Upper lobe of left lung (tissue), 6 donors: ENCODE measurements around the gene MLPH. TPM values are rescaled to one million over a fixed set of nuclear protein-coding genes. Genes with fewer than 3 reads are reported as not detected.
A peak's percentile ranks its signal among the peaks of the same experiment; 100 is the strongest.

Source experiments
- ATAC-seq, 2 donors: fragments of 200-7000 bp; cut with Tn5 transposase; one replicate each; pipeline ENCODE4 v1.9.1; 2022; ENCODE audit warnings: mild to moderate bottlenecking in 2 of 2, moderate library complexity in 2 of 2; ENCODE audit not compliant: low FRiP score in 2 of 2
- DNase-seq, 2 donors: peaks; one replicate each; pipeline ENCODE4 v3.0.0-alpha.2; 2019 to 2020
- H3K27ac ChIP-seq, 4 donors: fragments of 200-600 bp; sonication (generic); one replicate each; pipeline ENCODE4 v1.5.1; 2016 to 2019
- H3K27me3 ChIP-seq, 4 donors: fragments of 200-600 bp; sonication (generic); one replicate each; pipeline ENCODE4 v1.5.1; 2017 to 2019
- H3K36me3 ChIP-seq, 4 donors: fragments of 200-600 bp; sonication (generic); one replicate each; pipeline ENCODE4 v1.5.1; 2016 to 2019
- H3K4me1 ChIP-seq, 4 donors: fragments of 200-600 bp; sonication (generic); one replicate each; pipeline ENCODE4 v1.5.1; 2018 to 2019
- H3K4me3 ChIP-seq, 4 donors: fragments of 200-600 bp; sonication (generic); one replicate each; pipeline ENCODE4 v1.5.1; 2017 to 2019; ENCODE audit warnings: mild to moderate bottlenecking in 2 of 4, moderate library complexity in 1 of 4
- H3K9me3 ChIP-seq, 4 donors: fragments of 200-600 bp; sonication (generic); one replicate each; pipeline ENCODE4 v1.5.1; 2018 to 2019
- EP300 ChIP-seq, 4 donors: sonication (generic); formaldehyde crosslinking; IDR thresholded peaks; one replicate each; pipeline ENCODE4 v1.5.1; 2017; ENCODE audit warnings: antibody characterized with exemption in 4 of 4, control low read depth in 2 of 4
- POLR2A ChIP-seq, 4 donors: fragments of 450-650 bp; IDR thresholded peaks; one replicate each; pipeline ENCODE4 v1.5.1; 2016 to 2017; ENCODE audit warnings: antibody characterized with exemption in 4 of 4, mild to moderate bottlenecking in 2 of 4
- POLR2AphosphoS5 ChIP-seq, 2 donors: sonication (generic); formaldehyde crosslinking; IDR thresholded peaks; one replicate each; pipeline ENCODE4 v1.5.1; 2017; ENCODE audit warnings: antibody characterized with exemption in 2 of 2
- WGBS, 2 donors: methylation state at CpG; one replicate each; pipeline ENCODE4 v1.1.5; 2017 to 2018; 5-methylcytosine and 5-hydroxymethylcytosine counted together
- total RNA-seq, 6 donors: library from RNA; depleted of rRNA in 4 of 6; stranded (reverse); fragments of >200 nt in 4 of 6; gene quantifications; one replicate each; pipeline versions ENCODE4 v1.1.0 to v1.2.1, GENCODE V29; 2016 to 2021
- TF ChIP-seq, protein P1 (sequence below), 6 experiments: fragments of 450-650 bp in 4 of 6; fragments of 200-600 bp in 2 of 6; sonication (generic) in 2 of 6; IDR thresholded peaks; one replicate each; pipeline ENCODE4 v1.5.1; 2016 to 2019; ENCODE audit warnings: antibody characterized with exemption in 6 of 6
- donor health status: DM: no; HTN: no; CAD: no; lungs with moderate emphysema.
- donor health status: DM: no; HTN: yes; CAD: no; lungs with severe emphysema.

The MLPH gene
- total RNA-seq, 6 donors from 2014 or later = 289 to 1,452 (median 502) TPM

DNA sequence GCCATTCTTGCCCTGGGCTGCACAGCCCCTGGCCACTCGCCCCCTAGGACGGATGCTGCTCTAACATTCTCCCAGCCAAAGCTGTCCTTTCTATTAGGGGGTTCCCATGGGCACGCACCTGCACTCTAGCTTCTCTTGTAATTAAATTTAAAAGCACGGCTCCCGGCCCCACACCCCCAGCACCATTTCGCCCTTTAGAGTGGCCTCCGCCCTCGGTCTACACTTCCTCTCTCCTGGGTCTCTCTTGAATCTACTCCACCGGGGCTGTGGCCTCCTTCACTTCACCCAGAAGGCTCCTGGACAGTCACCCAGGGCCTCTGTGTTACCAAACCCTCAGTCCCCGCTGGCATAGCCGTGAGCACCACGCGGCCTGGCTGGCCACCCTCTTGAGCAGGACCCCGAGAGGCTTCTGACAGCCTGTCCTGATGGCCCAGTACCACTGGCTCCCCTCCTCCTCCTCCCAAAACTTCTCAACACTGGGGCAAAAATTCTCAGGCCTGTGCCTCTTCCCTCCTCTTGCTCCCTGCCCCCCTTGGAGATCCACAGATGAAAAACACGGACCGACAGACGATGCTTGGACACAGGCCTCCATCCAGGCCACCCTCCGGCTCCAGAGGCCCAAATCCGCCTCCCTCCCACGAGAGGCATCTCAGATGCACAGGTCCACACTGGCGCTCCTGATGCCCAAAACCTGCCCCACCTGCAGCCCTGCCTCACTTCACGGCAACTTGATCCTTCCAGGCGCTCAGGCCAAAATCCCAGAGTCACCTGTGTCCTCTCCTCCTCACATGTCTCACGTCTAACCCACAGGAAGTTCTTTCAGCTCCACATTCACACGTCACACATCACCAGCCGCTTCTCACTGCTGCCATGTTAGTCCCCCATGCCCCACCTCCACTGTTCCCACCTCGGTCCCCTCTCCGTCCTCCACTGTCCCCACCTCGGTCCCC lies 110.4 kb downstream of the MLPH start:
- TF ChIP-seq EP300 (IDR thresholded peaks at IDR 0.05) (no peak), POLR2A (IDR thresholded peaks at IDR 0.05) (no peak), POLR2AphosphoS5 (IDR thresholded peaks at IDR 0.05) (no peak)
- TF ChIP-seq, protein P1, sequence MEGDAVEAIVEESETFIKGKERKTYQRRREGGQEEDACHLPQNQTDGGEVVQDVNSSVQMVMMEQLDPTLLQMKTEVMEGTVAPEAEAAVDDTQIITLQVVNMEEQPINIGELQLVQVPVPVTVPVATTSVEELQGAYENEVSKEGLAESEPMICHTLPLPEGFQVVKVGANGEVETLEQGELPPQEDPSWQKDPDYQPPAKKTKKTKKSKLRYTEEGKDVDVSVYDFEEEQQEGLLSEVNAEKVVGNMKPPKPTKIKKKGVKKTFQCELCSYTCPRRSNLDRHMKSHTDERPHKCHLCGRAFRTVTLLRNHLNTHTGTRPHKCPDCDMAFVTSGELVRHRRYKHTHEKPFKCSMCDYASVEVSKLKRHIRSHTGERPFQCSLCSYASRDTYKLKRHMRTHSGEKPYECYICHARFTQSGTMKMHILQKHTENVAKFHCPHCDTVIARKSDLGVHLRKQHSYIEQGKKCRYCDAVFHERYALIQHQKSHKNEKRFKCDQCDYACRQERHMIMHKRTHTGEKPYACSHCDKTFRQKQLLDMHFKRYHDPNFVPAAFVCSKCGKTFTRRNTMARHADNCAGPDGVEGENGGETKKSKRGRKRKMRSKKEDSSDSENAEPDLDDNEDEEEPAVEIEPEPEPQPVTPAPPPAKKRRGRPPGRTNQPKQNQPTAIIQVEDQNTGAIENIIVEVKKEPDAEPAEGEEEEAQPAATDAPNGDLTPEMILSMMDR (IDR thresholded peaks at IDR 0.05) = no peak

DNA sequence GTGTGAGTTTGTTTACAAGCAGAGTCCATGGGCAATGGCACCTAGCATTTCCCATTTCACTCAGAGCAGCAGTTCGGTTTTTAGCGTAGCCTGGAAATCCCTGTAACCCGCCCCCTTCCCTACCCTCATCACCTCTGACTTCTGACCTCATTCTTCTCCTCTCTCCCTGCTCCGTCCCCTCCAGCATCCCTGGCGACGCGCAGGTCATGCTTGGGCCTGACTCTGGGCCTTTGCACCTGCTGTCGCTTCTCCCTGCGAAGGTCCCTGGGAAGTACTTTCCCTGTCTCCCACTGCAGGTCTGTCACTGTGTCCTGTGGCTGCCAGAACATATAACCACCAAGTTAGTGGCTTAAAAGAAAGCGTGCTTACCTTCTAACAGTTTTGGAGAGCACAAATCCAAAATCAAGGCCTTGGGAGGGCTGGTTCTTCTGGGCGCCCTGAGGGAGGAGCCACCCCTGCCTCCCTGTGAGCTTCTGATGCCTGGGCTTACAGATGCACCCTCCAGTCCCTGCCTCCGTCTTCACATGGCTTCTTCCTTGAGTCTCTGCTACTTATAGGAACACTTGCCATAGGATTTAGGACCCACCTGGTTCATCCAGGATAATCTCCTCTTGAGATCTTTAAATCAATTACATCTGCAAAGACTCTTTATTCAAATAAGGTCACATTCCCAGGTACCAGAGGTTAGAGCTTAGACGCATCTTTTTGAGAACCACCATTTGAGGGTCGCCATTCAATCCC lies 111.6 kb downstream of the MLPH start:
- no peaks in the 10 kb centered on the region for H3K27me3 ChIP-seq
- H3K4me3 ChIP-seq = no peak overlapping the region
- H3K27ac ChIP-seq = no peak overlapping the region
- ATAC-seq = no peak
- H3K9me3 ChIP-seq = no peaks in the 10 kb centered on the region
- no peaks in the 10 kb centered on the region for H3K36me3 ChIP-seq
- peaks cover 6 to 35% (median 24%) of the 10 kb centered on the region in 4 donors for H3K4me1 ChIP-seq
- no peak for DNase-seq
- 94 to 96% methylated on average over 14 of the region's 14 CpGs for WGBS, 2 donors
- TF ChIP-seq POLR2AphosphoS5 (IDR thresholded peaks at IDR 0.05) = no peak

More for the DNA sequence above, 110.4 kb downstream of the MLPH start:
- Histone ChIP-seq H3K4me3 (no peak overlapping the region), H3K27me3 (no peaks in the 10 kb centered on the region), H3K4me1 (peaks cover 0 to 29% (median 18%) of the 10 kb centered on the region in 4 donors), H3K36me3 (no peaks in the 10 kb centered on the region), H3K27ac (no peak overlapping the region), H3K9me3 (no peaks in the 10 kb centered on the region)
- peak in 1 of 2 donors; percentile 60 for DNase-seq
- no peak for ATAC-seq
- 91 to 92% methylated on average over 29 of the region's 29 CpGs for WGBS, 2 donors

DNA sequence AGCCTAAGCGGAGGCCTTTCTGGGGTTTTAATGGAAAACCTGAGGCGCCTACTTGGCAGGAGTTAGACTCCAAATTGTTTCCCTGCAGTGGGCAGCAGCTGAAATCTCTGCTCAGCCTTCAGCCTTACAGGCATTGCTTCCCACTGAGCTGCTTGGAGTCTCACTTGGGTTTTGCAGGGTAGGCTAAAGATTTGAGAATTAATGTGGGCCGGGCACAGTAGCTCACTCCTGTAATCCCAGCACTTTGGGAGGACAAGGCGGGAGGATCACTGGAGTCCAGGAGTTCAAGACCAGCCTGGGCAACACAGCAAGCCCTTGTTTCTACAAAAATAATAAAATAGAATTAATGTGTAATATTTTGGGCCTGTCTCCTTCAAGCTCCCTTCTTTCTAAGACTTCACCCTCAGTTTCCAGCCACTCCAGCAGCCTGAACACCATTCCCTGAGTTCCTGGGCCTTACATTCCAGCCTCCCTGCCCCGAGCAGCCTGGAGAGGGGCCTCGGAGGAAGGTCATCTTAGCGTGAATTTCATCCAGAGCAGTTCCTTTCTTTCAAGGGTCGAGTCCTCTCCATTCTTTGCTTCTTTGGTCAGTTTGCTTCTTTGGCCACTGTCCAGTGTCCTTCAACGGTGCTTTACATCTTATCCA lies 112.5 kb downstream of the MLPH start:
- H3K4me3 ChIP-seq = peak overlapping the region in 2 of 4 donors; percentile 6 to 32
- DNase-seq = no peak

GRCh38 chr2:237600205-237600846 lies 113.3 kb downstream of the MLPH start:
- peak in 1 of 2 donors; percentile 47 for DNase-seq
- Histone ChIP-seq H3K27me3 (no peaks in the 10 kb centered on the region), H3K27ac (peak overlapping the region; percentile 59 to 75 (median 67)), H3K4me3 (peak overlapping the region in 2 of 4 donors; percentile 6 to 32), H3K36me3 (no peaks in the 10 kb centered on the region), H3K4me1 (peaks cover 12 to 34% (median 21%) of the 10 kb centered on the region in 4 donors), H3K9me3 (no peaks in the 10 kb centered on the region)
- WGBS, 2 donors = 37 to 55% methylated on average over 10 to 16 of the region's 16 CpGs
- TF ChIP-seq POLR2AphosphoS5 (IDR thresholded peaks at IDR 0.05) (no peak), POLR2A (IDR thresholded peaks at IDR 0.05) (no peak), EP300 (IDR thresholded peaks at IDR 0.05) (no peak)
- TF ChIP-seq, protein P1 (IDR thresholded peaks at IDR 0.05) = no peak
- ATAC-seq = peak in 1 of 2 donors; percentile 55

More for the DNA sequence above, 112.5 kb downstream of the MLPH start:
- TF ChIP-seq POLR2AphosphoS5 (IDR thresholded peaks at IDR 0.05) (no peak), EP300 (IDR thresholded peaks at IDR 0.05) (no peak), POLR2A (IDR thresholded peaks at IDR 0.05) (no peak)
- TF ChIP-seq, protein P1 (IDR thresholded peaks at IDR 0.05) = no peak
- ATAC-seq = no peak
- Histone ChIP-seq H3K27me3 (no peaks in the 10 kb centered on the region), H3K27ac (peak overlapping the region; percentile 59 to 75 (median 67)), H3K36me3 (no peaks in the 10 kb centered on the region), H3K9me3 (no peaks in the 10 kb centered on the region), H3K4me1 (peaks cover 12 to 38% (median 24%) of the 10 kb centered on the region in 4 donors)
- WGBS, 2 donors = 78 to 80% methylated on average over 9 of the region's 9 CpGs
